NCI-H345 (cell line): ENCODE measurements around the gene SLIT3.

Source experiments
- DNase-seq: peaks from one replicate; lab custom pipeline; 2025; lab: John Stamatoyannopoulos, UW

Gene SLIT3

DNA sequence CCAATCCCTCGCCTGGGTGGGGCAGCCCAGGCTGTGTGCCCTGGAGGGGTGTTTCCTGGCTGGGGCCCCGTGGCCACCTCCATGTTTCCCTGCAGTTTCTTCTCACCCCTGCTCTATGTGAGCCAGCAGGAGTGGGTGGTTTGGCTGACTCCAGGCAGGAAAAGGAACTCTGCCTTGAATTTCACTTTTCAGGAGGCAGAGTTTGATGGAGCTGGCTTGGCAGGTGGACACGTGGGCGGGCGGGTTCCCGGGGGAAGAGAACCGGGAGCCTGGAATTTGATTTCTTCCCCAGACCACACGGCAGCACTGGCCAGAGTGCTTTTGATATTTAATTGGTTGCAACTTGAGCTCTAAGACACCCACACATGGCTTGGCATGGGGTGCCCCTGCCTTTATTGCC is 601.9 kb downstream of the SLIT3 start:
- no peak for DNase-seq

DNA sequence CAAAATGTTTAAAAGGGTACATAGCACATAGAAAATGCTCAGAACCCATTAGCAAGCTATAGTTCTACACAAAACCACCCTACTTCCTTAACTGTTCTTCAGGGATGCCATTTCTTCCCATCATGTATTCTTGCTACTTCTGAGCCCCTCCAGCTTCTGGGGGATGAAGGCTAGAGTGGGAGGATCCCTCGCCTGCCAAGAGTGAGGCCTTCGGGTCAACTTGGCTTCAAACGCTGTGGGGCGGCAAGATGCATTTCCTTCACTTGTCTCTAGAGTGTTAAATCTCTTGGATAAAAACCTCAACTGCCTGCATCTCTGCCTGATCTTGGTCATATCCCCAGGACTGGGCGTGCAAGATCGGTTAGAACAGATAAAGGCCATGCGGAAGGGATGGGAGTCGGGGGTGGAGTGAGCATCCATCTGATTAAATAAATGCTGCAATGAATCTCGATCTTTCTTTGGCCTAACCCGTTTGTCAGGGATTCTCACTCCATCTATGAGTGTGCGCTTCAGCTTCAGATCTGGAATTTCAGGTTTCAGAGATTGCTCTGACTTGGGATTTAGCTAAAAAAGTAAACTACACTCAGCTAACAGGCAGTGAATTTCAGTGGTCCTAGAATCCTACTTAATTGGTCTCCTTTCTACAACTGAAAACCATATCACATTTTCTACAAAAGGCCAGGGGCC is 603.8 kb downstream of the SLIT3 start:
- DNase-seq = no peak

DNA sequence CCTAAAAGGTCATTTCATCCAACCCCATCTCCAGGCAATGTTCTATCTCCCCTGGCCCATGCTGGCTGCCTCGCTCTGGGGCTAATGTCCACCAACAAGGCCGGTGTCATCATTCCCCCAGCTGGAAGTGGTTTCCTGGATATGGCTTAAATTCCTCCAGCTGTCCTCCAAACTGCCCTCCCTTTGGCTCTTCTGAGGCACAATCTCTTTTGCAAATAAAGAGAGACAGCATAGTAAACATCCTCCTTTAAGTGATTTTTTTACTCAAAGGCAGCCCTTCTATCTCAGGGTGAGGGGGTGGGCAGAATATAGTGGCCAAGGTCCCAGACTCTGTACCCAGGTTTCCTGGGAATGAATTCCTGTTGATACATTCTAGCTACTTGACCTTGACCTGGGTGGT is 604.3 kb downstream of the SLIT3 start:
- no peak for DNase-seq

DNA sequence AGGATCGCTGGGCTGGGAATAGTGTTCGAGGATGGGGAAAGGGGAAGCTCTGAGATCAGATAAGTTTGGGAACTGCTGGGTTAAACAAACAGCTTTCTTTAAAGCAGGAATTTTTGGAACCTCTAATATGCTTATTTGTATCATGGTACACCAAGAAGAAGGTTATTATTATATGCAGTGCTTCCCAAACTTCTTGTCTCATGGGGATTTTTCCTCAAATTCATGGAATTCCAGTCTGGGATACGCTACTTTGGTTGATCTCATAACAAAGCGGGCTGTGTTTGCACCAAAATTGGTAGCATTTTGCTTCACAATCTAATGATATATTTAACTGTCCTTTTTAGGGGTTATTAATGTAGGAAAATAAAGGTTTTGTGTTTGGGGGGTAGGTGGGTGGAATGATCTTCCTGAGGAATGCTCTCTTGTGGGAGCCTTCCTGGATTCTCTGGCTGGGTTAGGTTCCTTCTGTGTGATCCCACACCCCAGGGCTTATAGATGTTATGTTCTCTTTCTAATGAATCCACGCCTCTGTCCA is 605.6 kb downstream of the SLIT3 start:
- DNase-seq = no peak

DNA sequence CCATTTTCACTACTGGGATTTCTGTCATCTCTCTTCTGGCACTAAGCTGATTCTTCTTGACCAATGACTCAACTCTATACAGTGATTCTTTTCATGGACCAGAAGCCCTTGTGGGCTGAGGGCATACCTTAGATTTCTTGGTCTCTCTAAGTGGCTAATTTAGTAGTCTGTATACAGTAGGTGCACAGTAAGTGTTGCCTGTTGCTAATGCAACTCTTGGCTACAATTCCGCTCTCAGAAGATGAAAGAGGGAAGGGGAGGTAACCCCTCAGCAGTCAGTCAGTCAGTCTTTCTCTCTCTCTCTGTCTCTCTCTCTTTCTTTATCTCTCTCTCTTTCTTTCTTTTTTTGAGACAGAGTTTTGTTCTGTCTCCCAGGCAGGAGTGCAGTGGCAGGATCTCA is 606.6 kb downstream of the SLIT3 start:
- DNase-seq = no peak

DNA sequence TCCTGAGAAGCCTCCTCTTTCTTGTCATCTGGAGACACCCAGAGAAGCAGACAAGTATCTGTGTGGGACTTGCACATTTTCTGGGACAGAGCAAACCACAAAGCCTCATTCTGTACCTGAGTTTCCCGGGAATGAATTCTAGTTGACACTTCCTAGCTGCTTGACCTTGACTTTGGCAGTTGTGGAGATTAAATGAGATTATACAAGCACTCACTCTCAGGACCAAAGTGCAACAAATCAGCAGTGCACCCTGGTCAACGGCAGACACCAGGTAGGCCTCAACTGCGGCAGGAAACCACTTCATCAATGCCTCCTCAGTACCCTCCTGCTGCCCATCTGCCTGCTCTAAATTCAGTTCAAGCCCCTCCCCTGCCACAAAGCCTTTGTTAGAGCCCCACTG is 607.1 kb downstream of the SLIT3 start:
- no peak for DNase-seq

DNA sequence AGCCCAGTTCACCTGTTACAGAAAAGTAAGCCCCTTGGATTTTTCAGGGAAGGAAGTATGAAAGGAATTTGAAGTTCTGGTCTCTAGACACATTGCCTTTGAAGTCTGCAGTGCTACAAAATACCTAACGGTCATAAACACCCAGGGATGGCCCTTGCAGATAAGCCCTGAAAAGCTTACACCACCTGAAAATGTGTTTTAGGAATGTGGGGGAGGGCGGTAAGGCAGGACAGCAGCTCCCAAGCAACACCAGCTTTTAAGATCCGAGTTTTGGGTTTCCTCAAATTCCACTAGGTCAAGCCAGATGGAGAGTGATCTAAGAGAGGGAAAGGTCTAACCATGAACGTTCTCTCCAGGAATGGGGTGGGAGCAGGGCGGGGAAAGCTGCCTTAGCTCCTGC is 607.6 kb downstream of the SLIT3 start:
- DNase-seq = no peak

DNA sequence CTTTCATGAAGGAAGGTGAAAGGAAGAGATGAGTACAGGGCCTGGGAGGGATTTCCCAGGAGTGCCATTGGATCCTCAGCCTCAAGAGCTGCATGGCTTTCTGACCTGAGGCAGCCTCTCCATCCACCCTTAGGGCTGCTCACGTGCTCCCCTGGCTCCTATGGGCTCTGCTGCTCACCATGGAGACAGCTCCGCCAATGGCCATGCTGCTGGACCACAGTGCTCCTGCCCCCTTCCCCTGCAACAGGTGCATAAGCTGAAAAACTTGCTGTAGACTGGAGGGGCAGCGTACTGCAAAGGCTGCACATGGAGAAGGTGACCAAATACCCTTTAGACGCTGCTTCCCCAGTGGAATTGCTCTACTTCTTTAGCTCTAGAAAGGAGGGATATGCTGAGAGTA is 609.0 kb downstream of the SLIT3 start:
- DNase-seq = no peak

DNA sequence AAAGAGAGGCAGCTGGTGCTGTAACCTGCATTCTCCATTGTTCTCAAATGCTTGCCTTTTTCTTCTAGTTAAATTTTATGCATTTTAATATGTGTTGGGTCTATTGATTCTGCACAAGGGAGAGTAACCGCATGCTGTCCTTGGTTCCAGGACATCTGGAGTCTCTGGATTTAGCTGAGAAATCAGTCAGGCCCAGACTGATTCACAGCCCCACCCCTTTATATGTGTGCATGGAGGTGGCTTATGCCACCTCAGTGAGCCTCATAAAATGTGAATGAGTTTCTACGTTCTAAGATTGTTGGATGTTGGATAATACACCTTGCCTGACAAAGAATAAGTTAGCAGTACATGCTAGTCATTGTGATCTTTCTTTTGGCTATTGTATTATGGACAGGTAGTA is 611.7 kb downstream of the SLIT3 start:
- no peak for DNase-seq

DNA sequence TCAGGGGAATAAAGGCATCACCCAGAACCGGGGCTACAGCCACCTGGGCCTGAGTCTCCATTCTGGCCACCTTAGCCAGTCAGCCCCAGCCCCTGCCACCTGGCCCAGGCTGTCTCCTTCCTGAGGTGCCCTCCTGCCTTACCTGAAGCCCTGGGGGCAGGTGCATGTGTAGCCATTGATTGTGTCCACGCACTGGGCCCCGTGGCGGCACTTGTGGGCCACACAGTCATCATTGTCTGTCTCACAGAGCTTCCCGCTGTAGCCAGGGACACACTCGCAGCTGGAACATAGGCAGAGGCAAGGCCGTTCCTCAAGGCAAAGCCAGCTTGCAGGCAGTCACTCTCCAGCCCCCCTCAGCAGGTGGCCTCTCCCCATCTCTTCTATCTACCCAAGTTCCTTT is 614.1 kb downstream of the SLIT3 start:
- no peak for DNase-seq

DNA sequence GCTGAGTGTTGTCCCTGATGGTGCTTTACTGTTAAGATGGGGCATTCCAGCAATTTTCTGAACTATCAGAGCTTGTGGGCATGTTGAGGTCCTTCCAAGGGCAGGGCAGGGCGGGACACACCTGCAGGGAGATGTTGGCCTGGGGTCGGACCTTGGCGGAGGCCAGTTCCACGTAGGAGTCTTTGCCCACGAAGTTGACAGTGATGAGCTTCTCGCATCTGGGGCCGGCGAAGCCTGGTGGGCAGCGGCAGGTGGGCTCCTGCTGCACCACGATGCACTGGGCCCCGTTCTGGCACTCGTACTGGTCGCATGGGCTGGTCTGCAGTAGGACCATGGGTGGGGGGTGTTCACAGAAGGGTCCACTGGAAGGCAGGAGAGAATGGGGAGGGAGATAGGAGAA is 615.4 kb downstream of the SLIT3 start:
- no peak for DNase-seq

DNA sequence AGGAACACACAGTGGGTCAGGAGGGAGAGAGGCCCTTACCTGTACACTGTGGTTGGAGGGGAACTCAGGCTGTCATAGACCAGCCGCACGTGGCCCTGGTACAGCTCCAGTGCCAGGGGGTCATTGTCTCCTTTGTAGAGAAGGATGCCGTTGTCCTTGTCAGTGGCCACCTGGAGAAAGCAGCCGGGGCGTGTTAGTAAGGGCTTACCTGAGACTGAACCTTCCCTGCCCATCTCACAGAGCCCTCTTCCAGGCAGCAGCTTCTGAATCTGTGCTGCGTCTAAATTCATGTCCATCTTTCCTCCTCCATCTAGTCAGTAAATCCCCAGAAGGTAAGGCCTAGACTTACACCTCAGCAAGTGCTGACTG is 617.0 kb downstream of the SLIT3 start:
- DNase-seq = no peak

DNA sequence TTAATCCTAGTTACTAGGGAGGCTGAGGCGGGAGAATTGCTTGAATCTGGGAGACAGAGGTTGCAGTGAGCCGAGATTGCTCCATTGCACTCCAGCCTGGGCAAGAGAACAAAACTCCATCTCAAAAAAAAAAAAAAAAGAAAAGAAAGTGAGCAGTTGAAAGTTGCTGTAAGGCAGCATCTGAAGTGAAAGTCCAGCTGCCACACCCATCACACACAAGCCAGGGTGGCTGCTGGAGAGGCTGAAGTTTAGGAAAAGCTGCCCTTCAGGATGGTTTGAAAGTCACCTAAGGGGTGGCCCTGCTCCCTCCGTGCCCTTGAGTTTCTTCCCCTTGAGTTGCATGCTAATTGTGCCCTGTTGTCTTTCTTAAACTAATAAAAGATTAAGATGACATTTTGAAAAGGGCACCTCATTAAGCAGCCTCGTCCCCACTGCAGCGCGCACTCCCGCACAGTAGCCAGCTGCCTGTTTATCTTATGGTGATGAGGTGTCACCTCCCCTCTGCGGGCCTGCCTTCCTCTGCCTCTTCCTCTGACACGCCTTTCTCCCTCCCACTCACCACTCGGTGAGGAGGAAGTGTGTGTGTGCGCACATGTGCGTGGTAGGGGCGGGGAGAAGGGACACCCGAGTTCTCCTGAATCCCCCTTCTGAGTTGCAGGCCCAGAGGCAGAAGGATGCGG is 617.6 kb downstream of the SLIT3 start:
- no peak for DNase-seq

DNA sequence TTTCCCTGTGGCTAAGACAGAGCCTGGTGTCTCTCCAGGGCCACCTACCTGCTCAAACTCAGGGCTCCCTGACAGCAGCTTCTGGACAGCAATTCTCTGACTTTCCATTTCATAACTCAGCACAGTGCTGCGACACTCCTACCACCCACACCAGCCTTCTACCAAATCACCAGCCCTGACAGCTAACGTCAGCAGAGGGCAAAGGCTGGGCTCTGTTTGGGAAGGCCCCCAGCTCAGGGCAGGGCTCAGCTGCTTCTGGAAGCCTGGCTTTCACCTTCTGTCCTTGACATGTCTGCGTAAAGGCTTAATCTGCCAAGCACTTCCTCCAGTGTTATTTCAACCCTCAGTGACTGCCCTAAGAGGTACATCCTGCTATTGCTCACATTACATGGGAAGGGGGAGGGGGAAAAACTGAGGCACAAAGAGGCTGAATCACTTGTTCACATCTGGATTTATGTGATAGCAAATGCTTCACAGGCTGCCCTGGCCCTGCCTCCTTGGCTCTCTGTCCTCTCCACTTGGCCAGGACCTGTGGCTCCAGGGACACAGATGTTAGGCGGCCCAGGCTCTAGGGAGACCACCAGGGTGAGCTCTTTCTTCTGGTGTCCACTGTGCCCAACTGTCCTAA is 619.3 kb downstream of the SLIT3 start:
- DNase-seq = no peak

DNA sequence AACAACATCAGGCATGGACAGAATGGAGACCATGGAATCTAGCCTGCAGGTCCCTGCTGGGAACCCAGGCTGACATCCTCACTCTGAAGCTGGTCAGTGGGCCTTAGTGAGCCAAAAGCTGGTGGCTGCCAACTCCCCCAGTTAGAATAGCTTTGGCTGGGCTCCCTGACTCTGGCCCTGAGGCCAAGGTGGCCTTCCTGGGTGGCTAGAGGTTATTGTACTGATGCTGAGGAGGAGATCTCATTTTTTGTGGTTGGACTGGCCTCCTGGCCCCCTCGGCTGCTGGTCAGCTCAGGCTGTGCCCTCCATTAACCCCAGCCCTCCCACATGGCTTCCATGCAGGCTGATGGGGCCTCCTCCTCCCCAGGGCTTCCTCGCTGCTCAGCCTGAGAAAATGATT is 620.5 kb downstream of the SLIT3 start:
- DNase-seq = no peak

DNA sequence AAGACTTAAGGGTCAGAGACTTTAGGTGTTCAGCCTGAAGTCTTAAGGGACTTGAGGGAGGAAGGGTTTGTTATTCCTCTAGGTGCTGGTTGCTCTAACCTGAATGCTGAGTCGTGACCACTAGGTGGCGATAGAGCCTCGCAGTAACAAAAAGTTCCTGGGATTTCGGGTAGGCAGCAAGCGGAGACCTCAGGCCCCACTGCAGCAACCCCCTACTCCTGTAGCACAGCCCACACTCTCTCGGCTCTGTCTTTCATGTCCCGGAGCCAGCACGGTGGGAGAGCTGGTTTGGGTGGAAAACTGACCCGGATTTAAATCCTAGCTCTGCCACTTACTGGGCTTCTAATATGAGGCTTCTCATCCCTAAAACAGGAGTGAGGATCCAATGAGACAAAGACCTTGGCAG is 621.4 kb downstream of the SLIT3 start:
- peak; percentile 73 for DNase-seq

DNA sequence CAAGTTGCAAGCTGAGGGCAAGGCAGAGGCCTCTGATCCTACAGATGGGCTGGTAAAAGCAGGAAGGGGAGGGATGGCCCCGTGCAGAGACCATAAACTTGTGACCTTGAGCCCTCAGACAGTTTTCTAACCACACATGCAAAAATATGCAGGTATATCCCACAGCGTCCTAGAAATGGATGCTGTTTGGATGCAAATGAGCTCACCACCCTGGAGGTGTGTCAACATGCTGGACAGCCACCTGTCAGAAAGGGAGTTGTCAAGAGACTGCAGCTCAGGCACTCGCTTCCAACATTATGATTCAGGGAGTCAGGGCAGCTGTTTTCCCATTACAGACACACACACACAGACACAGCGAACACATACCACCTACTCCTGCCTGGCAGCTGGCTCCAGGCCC is 624.4 kb downstream of the SLIT3 start:
- DNase-seq = peak; percentile 66

DNA sequence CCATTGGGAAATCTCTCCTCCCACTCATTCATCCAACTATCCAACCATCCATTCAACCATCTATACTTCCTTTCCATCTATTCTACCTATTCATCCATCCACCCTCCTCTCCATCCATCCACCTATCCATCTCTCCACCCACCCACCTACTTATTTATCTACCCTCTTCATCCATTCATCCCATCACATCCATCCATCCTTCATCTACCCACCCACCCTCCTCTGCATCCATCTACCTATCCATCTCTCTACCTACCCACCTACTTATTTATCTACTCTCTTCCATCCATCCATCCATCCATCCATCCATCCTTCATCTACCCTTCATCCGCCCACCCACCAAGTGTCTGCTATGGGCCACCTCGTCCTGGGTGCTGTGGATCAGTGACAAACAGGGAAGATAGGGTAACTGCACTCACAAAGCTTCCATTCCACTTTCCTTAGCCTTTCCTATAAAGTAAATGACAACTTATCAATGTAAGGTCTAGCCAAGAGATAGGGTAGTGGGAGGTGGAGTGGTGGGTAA is 625.0 kb downstream of the SLIT3 start:
- no peak for DNase-seq

DNA sequence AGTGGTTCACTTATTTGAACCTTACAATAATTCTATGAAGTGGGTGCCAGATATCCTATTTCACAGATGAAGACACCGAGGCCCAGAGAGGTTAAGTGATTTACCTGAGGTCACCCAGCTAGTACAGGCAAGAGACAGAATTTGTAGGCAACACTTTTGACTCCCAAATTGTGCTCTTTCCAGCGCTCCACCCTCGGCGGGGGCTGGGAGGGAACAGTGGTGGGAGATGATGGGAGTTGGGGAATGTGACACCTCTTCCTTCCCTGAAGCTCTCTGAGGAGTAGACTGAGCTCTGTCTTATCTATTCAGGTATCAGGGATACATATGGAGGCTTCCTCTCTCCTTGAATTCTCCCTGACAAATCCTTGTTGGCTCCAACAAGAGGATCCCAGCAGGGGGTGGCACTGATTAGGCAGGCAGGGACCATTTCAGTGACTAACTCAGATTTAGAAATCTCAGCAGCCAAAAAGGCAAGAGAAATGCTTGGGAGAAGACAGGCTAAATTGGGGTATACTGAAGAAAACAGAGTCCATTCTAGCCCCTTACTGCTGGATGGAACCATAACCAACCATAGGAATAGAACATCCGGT is 626.0 kb downstream of the SLIT3 start:
- DNase-seq = no peak

DNA sequence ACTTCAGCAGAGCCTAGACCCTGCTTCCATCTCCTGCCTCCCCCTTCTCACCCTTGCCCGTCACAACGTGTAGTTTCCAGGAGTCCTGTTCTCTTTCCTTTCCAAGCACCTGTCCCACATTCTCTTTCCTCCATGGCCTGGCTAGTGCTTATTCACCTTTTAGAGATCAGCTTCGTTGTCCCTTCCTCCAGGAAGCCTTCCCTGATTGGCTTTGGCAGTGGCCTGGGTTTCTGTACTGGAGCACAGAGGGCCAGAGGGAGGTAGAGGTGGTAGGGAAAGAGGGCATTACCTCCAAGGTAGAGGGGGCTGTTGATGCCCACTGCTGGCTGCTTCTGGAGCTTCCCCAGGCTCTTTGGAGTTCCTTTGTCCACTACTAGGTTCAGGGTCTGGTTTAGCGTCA is 628.1 kb downstream of the SLIT3 start:
- no peak for DNase-seq

DNA sequence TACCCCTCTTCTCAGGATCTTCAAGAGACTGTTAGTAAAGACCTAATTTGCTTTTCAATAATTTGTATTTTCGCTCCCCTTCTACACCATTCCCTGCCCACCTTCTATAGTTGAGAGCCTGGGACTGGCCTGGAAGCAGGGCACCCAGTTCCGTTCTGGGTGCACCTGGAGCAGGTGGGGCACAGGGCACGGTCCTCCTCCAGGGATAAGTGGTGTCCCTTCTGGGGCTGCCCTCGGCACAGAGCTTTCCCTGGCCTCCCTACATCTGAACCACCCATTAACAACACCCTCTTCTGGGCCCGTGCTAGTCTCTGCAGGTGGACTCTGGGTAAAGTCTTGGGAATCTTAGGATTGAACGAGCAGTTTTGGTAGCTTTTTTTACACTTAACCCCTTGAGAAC is 628.9 kb downstream of the SLIT3 start:
- no peak for DNase-seq

DNA sequence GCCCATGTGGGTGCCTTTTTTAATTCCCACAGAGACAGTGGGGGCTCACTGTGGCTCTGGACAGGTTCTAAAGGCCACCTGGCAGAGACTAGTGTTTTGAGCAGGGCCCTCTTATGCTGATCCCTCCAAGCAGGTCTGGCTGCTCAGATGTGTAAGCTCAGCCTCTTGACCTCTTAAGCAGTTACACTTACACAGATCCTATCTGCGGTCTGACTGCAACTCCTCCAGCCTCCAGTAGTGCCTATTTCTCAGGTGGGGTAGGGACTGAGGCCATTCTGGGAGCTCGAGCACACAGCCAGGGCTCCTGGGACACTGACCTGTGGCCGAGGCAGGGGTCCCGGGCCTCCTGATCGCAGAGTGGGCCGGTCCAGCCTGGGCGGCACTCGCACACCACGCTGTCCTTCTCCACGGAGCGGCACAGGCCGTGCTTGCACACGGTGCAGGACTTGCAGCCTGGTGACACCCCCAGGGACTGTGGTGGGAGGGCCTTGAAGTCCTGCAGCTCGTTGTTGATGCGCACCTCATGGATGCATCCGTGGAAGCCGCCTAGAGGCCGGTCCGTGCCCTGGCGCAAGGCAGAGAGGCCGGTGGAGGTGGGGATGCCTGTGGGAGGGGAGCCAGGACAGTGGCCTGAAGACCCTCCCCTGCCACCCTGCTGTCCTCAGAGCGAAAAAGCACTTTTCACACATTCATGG is 629.9 kb downstream of the SLIT3 start:
- no peak for DNase-seq
